Fibroblast of lung (primary cell): ENCODE measurements around the gene AATK.

Experiments used
- EZH2 ChIP-seq: IDR thresholded peaks from 2 replicates; pipeline ENCODE4 v1.5.1; 2012; ENCODE audit warnings: low read length, control low read depth, mild to moderate bottlenecking; ENCODE audit errors: missing control alignments
- TF ChIP-seq, protein P1 (sequence below), 2 donors: IDR thresholded peaks in 1 of 2; conservative IDR thresholded peaks in 1 of 2; 1 replicate in 1 of 2; 2 replicates in 1 of 2; pipeline ENCODE4 v1.5.1; 2011 to 2012; ENCODE audit warnings: low read length in 2 of 2, control low read depth in 1 of 2, inconsistent platforms in 1 of 2, low read depth in 1 of 2, mild to moderate bottlenecking in 1 of 2

DNA sequence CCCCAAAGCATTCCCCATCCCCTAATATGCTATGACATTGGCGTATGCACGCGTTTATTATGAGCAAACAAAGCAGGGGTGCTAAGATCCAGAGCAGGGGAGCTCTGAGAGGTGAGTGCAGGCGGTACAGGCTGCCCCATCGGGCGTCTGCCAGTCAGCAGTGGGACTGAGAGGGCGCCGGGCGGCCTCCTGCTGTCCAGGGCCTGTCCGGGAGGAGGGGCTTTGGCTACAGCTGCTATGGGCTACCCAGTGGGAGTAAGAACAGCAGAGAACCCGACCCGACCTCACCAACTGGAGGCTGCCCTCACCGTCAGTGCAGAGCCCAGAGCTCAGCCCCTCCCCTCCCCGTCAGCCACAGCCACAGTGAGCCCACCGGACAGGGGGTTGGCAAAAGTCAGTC, 18.5 kb upstream of the AATK start:
- TF ChIP-seq, protein P1, sequence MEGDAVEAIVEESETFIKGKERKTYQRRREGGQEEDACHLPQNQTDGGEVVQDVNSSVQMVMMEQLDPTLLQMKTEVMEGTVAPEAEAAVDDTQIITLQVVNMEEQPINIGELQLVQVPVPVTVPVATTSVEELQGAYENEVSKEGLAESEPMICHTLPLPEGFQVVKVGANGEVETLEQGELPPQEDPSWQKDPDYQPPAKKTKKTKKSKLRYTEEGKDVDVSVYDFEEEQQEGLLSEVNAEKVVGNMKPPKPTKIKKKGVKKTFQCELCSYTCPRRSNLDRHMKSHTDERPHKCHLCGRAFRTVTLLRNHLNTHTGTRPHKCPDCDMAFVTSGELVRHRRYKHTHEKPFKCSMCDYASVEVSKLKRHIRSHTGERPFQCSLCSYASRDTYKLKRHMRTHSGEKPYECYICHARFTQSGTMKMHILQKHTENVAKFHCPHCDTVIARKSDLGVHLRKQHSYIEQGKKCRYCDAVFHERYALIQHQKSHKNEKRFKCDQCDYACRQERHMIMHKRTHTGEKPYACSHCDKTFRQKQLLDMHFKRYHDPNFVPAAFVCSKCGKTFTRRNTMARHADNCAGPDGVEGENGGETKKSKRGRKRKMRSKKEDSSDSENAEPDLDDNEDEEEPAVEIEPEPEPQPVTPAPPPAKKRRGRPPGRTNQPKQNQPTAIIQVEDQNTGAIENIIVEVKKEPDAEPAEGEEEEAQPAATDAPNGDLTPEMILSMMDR (conservative IDR thresholded peaks at IDR 0.05 in 1 of 2, IDR thresholded peaks at IDR 0.05 in 1 of 2; ENCODE audit: low read depth in 1 of 2, low read length in 2 of 2) = no peak
- no peak for TF ChIP-seq EZH2
